GM12878 (cell line): ENCODE data around the gene POP7.

Source experiments
- ELK1 ChIP-seq: IDR thresholded peaks from 2 replicates; pipeline ENCODE4 v1.6.1; 2012; ENCODE audit warnings: low read depth, low read length, improper control_type of control experiment
- RB1 ChIP-seq: fragments of 450-650 bp; formaldehyde crosslinking; IDR thresholded peaks from 2 replicates; pipeline ENCODE4 v1.6.1; 2017; ENCODE audit warnings: mild to moderate bottlenecking, borderline replicate concordance
- RELA ChIP-seq: fragments of 450-650 bp; IDR thresholded peaks from 2 replicates; pipeline ENCODE4 v1.8.0; 2014; ENCODE audit warnings: borderline replicate concordance; ENCODE audit not compliant: partially characterized antibody
- TAF1 ChIP-seq: IDR thresholded peaks from 2 replicates; pipeline ENCODE4 v1.6.1; 2011; ENCODE audit warnings: mild to moderate bottlenecking, low read depth, low read length, borderline replicate concordance
- TF ChIP-seq, protein P1 (sequence below), 3 experiments: IDR thresholded peaks in 2 of 3; conservative IDR thresholded peaks in 1 of 3; 2 replicates each; pipeline ENCODE4 v1.5.1; 2011; ENCODE audit warnings: low read depth in 3 of 3, low read length in 3 of 3, mild to moderate bottlenecking in 3 of 3, control low read depth in 2 of 3, moderate library complexity in 2 of 3, inconsistent platforms in 1 of 3, mixed read lengths in 1 of 3; ENCODE audit not compliant: control insufficient read depth in 2 of 3, insufficient read depth in 1 of 3; ENCODE audit errors: extremely low read depth in 1 of 3

GRCh38 chr7:100705753-100706671, at the start of gene POP7:
- peak; percentile 75 for TF ChIP-seq ELK1
- TF ChIP-seq RB1: peak; percentile 93; the same call in 1 of the 2 replicates
- TF ChIP-seq TAF1: peak; percentile 27; the same call in 1 of the 2 replicates
- TF ChIP-seq RELA: no peak
- TF ChIP-seq, protein P1, sequence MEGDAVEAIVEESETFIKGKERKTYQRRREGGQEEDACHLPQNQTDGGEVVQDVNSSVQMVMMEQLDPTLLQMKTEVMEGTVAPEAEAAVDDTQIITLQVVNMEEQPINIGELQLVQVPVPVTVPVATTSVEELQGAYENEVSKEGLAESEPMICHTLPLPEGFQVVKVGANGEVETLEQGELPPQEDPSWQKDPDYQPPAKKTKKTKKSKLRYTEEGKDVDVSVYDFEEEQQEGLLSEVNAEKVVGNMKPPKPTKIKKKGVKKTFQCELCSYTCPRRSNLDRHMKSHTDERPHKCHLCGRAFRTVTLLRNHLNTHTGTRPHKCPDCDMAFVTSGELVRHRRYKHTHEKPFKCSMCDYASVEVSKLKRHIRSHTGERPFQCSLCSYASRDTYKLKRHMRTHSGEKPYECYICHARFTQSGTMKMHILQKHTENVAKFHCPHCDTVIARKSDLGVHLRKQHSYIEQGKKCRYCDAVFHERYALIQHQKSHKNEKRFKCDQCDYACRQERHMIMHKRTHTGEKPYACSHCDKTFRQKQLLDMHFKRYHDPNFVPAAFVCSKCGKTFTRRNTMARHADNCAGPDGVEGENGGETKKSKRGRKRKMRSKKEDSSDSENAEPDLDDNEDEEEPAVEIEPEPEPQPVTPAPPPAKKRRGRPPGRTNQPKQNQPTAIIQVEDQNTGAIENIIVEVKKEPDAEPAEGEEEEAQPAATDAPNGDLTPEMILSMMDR (IDR thresholded peaks at IDR 0.05 in 2 of 3, conservative IDR thresholded peaks at IDR 0.05 in 1 of 3; ENCODE audit: control insufficient read depth in 2 of 3, extremely low read depth in 1 of 3, insufficient read depth in 1 of 3, low read depth in 3 of 3, low read length in 3 of 3): no peak
